ENCODE data around the gene GMDS.

GMDS gene

DNA sequence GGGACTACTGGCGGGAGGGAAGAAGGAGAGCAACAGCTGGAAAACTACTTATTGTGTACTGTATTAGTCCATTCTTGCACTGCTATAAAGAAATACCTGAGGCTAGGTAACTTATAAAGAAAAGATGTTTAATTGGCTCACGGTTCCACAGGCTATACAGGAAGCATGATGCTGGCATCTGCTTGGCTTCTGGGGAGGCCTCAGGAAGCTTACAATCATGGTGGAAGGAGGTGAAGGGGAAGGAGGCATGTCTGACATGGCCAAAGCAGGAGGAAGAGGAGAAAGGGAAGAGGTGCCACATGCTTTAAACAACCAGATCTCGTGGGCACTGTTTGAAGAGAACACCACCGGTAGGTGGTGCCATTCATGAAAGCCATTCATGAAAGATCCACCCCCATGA, 67.3 kb downstream of the GMDS start:
- no peak for DNase-seq (ENCODE audit: low read depth)

DNA sequence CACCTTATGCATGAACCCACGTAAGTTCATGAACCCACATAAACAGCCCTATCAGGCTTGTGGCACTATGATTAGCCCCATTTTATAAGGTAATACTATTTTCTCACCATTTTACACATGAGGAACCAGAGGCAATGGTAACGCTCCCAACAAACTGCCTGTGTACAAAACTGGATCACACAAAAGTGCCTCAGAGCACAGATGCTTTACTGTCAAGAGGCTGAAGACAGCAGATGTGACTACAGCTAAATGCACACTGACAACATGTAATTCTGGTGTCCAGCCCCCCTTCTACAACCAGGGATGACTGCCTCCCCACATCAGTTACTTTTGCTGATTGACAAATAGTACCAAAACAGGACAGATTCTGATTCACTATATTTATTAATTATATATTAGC, 69.6 kb downstream of the GMDS start:
- DNase-seq (ENCODE audit: low read depth) = no peak

DNA sequence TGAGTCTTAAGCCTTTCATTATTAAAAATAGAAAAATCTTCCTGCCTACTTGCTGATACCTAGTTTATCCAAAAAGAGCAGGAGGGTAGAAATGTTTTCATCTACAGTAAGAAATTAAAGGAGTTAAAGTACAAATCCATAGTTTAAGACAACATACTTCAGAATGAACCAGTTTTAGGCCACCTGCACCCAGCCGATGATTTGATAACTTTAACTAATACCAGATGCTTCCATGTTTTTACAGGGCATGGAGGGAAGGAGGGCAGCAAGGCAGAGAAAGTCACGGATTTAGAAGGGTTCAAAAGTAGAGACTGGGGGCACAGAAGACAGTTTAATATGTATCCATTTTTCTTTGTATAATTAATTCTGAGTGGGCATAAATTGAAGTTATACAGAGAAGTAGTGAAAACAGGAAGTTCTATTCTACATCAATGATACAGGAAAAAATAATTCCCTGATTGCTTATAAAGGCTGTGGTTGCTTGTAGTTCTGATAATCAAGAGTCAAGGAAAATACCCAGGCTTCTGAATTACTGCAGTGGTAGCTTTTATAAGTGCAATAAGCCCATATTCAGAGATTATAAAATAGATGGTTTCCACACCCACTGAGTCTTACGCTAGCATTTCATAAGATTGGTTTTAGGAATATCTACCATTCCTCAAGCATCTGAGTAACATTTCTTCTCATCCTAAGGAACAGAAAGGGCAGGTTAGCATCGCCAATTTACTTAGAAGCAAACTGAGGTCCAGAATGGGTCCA, 72.0 kb downstream of the GMDS start:
- DNase-seq (ENCODE audit: low read depth) = no peak

DNA sequence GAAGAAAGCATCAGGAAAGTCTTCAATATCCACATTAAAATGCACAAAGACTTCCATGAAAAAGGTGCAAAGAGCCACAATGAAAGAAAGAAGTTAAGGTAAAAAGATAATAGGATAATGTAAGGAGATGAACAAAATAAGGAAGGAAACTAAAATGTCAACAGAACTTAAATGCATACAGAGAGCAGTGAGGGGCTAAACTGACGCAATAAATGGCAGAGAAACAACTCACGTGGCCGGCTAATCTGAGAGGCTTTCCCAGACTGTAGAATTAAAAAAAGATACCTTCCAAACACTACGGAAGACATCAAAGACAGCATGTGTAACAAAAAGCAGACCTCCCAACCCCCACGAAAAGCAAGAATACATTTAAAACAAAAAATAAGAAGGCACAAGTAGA, 73.7 kb downstream of the GMDS start:
- no peak for DNase-seq (ENCODE audit: low read depth)

DNA sequence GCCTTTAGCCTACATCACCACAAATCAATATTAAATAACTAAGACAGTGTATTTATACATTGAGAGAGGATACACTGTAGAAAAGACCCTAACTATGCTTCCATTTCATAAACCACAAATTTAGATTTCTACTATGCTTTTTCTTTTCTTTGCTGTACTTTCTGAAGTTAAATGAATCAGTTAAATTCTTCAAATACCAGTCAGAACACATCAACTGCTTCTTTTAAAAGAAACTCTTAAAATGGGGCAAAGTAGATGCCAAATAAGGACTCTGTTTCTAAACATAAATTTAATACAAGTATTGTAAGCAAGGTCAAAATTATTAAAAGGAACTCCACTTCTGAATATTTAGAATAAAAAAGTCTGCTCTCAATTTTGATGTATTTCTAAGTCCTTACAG, 76.9 kb downstream of the GMDS start:
- DNase-seq (ENCODE audit: low read depth) = no peak

DNA sequence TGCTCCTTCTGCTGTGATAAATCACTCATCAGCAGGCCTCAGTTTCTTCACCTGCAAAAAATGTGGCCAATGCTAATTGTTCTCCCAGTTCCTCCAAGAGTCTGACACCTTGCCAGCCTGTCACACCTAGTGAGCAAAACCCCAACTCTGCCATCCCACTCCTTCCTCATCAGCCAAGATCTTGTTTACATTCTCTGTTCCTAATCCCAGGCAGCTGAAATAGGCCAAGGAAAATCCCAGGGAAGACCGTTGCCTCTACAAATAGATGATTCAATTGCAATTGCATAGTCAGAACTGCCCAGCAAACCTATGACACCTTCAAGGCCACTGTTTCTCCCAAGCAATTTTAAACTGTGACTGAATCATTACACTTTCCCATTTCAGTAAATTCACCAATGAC, 78.7 kb downstream of the GMDS start:
- DNase-seq (ENCODE audit: low read depth) = no peak

DNA sequence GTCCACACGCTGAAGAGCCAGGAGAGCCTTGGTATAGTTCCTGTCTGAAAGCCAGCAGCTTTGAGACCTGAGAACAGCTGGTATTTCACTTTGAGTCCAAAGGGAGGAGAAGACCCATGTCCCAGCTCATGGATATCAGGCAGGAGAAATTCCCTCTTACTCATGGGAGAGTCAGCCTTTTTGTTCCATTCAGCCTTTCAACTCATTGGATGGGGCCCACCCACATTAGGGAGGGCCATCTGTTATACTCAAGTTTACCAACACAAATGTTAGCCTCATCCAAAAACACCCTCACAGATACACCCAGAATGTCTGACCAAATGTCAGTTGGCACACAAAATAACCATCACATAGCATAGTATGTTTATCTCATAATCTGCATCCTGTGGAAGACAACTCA, 80.1 kb downstream of the GMDS start:
- DNase-seq (ENCODE audit: low read depth) = no peak

DNA sequence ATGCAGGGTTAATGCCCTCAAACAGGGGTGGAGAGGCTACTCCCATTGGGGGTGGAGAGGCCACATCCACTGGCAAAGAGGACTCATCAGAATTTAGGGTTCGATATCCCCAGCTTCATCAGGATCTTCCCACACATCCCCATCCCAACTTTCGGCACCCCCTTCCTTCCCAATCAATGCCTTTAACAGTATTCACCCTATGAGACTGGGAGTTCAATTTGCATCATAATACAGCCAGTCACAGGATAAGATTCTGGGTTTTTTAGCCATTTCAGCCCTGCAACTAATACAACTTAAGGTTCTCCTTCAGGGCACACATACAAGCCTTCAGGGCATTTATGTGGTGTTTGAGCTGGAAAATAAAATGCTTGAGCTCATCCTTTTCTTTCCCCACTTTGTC, 80.9 kb downstream of the GMDS start:
- no peak for DNase-seq (ENCODE audit: low read depth)

DNA sequence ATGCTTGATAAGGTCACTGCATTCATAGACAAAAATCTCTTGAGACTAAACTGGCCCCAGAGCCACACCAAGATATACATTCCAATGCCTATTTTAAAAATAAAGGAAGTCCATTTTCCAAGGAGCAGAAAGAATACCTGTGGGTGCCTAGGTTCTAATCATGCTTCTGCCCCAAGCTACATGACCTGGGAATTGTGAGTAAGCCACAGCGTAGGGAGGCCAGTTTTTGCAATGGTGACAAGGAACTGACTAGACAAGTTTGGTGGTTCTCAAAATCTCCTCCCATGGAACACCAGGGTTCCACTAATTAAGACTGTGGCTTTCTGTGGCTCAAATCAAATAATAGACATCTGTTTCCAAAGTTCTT, 83.3 kb downstream of the GMDS start:
- DNase-seq (ENCODE audit: low read depth) = no peak

DNA sequence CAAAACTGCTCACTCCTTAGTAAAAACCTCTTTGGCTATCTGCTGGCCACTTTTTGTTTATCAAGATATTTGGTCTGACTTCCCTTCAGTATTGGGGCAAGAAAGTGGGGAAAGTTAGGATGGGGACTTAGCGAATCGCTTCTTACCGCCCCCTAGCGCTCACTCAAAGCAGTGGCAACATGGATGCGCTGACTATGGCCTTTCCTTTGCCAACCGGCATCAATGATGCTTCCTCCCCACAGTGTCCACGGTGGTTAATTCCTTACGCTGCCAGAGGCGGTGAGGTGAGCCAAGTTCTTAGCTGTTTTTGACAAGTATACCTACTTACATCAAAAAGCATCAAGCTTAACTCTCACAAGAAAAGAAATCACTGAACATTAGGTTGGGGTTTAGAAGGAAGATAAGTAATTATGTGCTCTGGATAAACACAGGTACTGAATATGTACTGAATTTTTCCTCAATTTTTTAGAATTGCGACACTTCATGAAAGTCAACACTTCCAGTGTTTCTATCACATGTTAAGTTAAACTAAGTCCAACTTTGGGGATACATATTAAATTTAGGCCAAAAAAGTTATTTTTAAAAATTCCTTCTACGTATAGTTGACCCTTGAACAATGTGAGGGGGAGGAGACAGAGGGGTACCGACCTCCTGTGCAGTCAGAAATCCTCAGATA, 86.7 kb downstream of the GMDS start:
- no peak for DNase-seq (ENCODE audit: low read depth)

DNA sequence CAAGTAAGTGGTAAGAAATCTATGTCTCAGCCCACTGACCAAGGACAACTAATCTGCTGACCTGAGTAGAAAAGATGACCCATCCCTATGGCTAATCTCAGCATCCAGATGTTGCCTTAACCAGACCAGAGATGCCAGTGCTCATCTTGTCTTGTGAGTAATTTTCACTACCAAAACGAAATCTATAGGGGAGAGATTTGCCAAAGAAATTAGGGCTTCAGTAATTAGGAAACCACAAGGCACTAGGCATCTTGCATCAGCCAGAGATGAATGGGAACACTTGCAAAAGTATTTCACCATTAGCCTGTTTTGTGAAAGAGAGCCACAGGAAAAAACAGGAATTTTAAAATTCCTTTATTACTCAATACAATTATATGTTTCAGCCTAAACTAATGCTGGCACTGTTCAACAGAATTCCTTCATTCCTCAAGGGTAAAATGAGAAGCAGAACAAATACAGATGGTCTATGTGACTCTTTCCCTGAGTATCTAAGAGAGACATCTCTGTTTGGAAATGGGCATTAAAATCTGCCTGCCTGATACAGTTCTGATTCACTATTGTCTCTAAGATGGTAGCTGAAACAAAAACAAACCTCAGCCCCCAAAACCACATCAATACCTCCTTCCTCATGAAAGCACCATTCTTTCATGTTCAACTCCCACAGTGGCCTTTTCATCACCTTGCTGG, 87.8 kb downstream of the GMDS start:
- DNase-seq (ENCODE audit: low read depth) = peak; percentile 14

DNA sequence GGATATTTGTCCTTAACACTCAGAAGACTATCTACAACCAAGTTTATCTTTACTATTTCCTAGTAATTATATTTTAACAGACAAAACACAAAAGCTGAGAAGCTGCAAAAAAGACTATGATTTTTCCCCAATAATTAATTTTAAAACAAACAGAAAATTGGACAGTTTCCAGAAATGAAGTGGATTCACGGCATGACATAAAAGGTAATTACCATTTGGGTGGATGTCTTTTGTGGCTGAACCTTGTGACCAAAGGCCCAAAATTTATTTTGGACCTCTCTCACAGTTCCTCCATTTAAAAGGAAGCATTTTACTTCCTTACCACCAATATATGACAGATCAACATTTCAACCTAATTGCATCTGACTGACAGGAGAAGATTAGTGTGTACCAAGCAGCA, 90.2 kb downstream of the GMDS start:
- no peak for DNase-seq (ENCODE audit: low read depth)

DNA sequence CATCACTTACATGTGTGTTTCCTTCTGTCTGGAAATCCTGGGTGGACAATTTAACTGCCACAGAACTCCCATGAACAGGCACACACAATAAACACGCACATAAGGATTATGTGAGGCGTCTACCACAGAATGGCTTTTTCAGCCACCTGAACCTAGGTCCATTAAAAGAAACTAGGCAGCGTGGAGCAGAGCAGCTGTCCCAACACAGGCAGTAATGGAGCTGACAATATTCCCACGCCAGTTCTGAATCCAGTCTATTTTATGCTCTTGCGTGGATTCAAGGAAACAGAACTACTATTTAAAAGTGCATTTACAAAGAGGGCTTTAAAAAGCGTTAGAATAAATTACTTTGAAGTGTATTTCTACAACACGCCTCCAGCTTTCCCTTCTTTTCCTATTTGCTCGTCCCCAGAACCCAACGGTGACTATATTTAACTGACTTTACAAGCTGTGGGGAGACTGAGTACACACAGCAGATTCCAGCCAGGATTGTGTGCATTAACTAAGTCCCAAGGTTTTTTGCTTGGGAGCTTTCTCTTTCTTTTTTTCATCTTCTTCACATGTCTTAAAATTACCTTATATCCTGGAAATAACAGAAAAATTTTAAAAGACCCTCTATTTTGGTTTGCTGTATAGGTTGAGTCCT, 95.9 kb downstream of the GMDS start:
- DNase-seq (ENCODE audit: low read depth) = no peak

DNA sequence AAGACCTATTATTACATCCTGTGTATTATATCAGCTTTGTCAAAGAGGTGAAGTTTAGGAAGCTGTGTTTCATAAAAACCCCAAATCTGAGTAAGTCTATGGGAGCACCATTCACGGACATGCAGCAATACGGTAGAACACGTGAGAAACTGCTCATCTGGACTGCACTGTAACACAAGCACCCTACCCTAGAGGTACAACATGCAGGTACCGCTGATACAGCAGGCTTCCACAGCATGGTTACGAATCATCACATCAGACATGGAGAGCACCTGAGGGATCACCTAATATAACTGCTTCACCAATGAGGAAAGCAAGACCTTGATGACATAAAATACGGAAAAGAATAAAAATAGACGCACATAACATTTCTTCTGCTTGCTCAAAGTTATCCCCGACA, 96.7 kb downstream of the GMDS start:
- DNase-seq (ENCODE audit: low read depth) = no peak

DNA sequence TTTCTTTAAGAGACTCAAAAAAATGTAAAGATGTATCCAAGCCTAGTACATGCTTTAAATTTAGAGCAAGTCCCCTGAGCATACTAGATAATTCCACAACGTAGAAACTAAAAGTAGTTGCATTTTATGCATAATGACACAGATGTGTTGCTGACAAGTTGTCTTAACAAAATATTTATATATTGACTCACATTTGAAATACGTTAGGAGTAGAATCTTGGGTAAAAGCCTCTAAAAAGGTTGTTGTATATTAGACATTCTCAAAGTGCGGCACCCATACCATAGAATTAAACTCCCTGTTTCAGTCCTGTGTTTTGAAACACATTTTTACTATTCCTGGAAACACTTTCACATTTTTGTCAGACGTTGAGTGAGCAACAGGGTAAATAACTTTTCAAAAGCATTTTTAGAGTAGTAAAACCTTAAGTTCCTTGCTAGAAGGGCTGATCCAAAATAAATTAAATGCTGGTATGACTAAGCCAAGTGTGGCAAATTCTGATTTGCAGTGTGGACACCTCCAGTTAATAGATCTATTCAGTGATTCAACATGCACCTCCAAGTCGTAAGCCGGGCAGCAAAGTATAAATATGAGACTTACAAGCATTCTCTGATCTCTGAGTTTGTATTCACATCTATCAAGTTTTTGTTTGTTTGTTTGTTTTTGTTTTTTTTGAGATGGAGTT, 97.5 kb downstream of the GMDS start:
- DNase-seq (ENCODE audit: low read depth) = no peak

DNA sequence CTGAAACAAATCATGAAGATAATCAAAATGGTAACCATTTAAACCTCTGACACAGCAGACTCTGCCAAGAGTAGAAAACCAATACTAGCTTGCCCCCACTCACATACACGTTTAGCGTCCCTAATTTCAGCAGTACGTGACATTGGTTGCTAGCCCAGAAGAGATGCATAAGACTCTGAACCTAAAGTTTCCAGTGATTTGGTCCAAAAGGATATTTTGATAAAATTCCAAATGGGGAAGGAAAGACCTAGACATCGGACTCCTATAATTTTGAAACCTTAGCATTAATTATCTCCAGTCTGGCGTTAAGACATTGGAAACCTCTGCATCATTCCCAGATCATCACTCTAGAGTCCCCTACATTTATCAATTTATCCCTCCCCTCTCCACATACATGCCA, 98.1 kb downstream of the GMDS start:
- DNase-seq (ENCODE audit: low read depth) = no peak

DNA sequence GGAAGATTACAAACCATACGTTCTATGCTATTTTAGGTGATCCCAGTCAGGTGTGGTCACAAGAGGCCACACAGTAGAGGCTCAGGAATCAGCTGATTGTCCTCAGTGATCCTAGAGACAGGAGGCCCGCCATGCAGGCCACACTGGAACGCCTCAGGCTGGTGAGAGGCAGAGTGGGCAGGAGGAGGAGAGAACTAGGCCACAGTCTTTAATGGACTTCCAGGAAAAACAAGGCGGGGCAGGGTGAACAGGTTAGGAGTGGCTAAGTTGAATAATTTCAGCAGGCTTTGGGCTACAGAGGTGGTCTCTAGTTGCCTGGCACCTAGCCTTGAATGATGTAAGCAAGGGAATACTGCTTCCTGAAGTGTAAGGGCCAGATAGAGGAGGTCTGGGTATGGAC, 101.2 kb downstream of the GMDS start:
- no peak for DNase-seq (ENCODE audit: low read depth)

DNA sequence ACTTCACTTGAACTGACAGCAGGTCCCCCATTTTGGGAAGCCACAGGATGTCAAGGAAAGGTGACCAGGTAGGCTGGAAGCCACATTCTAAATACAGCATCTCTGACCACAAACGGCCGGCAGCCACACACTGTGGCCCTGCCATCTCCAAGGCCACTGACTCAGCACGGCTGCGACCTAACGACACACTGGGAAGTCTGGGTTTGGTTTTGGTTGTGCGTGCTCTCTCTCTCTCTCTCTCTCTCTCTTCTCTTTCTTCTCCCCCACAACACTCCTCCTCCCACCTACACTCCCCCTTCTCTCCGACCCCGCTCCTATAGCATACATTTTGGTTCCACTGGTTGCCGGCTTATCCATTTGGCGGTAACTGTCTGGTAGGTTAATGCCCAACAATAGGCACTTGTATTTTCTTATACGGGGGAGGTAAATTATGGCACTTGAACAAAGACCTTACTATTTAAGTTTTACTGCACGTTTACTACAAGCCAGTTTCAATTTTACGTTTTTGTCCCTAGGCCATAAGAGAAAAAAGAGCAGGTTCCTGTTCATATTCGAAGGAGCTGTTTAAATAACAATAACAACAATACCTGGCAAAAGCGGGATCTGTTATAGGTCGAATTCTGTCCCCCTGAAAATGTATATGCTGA, 103.6 kb downstream of the GMDS start:
- DNase-seq (ENCODE audit: low read depth) = no peak

DNA sequence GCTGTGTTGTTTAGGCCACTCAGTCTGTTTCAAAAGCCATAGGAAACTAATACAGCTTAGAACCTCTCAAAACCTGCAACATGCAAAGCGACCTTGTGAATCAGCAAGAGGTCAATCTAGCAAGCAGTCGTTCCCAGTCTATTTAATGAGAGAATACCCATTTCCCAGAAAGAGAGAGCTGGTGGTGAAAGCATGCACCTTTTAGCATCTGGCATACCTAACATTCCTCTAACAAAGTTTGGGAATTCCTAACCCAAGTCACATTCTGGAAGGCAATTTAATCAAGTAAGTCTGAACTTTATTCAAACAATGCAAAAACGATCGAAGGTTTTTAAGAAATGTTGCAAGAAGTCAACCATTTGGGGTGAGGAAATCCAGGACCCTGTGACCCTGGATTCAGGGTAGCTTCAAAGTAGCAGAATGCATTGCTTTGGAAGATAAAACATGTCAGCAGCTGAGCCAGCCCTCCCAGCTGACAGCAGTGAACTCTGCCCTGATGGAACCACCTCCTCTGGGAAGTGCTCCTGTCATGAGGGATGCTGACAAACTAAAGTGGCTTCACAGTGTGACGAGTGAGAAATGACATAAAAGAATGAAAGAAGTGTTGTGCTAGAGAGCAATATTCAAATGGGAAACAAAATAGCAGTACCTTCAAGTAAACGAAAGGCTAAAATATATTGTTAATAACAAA, 104.8 kb downstream of the GMDS start:
- no peak for DNase-seq (ENCODE audit: low read depth)

DNA sequence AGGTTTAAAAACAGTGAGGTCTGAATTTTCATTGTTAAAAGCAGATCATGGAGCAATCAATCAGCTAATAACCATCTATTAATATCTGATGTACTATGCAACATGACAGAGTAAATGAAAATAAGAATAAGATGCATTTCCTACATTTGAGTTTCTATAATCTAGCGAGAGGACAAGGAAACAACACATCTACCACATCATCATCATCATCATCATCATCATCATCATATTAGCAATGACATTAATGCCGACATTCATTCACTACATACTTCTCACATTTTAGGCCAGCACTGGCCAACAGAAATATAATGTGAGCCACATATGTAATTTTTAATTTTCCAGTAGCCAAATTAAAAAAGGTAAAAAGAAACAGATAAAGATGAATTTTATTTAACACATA, 110.0 kb downstream of the GMDS start:
- DNase-seq (ENCODE audit: low read depth) = no peak

DNA sequence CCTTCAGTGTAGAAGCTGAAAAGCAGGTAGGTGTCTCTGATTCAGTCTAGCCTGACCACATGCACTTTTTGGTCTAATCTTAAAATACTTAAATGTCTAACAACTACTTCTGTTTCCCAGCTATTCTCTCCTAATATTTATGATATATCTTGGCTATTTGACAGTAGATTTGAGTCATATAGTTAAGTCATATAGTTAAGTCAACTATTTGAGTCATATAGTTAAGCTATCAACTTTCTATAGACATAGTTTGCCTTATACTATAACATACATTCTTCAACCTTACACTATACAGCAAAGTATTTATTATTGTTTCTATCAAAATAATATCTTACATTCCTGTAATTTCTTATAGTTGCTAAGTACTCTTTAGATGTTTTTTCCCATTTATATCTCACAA, 110.9 kb downstream of the GMDS start:
- no peak for DNase-seq (ENCODE audit: low read depth)

Data from activated T-cell treated with anti-CD3 and anti-CD28 coated beads for 24 hours (primary cell).